Stimulated activated CD4-positive, alpha-beta T cell treated with anti-CD3 and anti-CD28 coated beads, Interleukin-15, amount 100 ng/mL, for 48 hours (primary cell): Measurements from ENCODE around the gene CLIC4.
"Not testable (repeated sequence)": the region's sequence is repeated elsewhere in the genome, so short reads cannot be mapped to it uniquely, and the experiment has no call there.

Source experiments
- DNase-seq, 2 donors: peaks; one replicate each; pipeline ENCODE4 v3.0.0-alpha.2; 2020; ENCODE audit warnings: low read depth in 2 of 2

The CLIC4 gene

GRCh38 chr1:24745711-24746413 lies 615 bp downstream of the CLIC4 start:
- no peak for DNase-seq

- DNase-seq = no peak
Observed at GRCh38 chr1:24748191-24749121, 3.2 kb downstream of the CLIC4 start.

GRCh38 chr1:24749252-24749651 lies 4.0 kb downstream of the CLIC4 start:
- DNase-seq = no peak

GRCh38 chr1:24749886-24750285 lies 4.6 kb downstream of the CLIC4 start:
- DNase-seq = no peak

GRCh38 chr1:24751833-24752232 lies 6.6 kb downstream of the CLIC4 start:
- DNase-seq = no peak

GRCh38 chr1:24752305-24752704 lies 7.1 kb downstream of the CLIC4 start:
- no peak for DNase-seq

GRCh38 chr1:24754229-24754628 lies 9.0 kb downstream of the CLIC4 start:
- DNase-seq = no peak

- not testable (repeated sequence) for DNase-seq
Observed at GRCh38 chr1:24755323-24755722, 10.1 kb downstream of the CLIC4 start.

GRCh38 chr1:24756395-24756794 lies 11.1 kb downstream of the CLIC4 start:
- DNase-seq = no peak

- no peak for DNase-seq
Observed at GRCh38 chr1:24759492-24759891, 14.2 kb downstream of the CLIC4 start.

- DNase-seq = no peak
Observed at GRCh38 chr1:24761582-24761981, 16.3 kb downstream of the CLIC4 start.

GRCh38 chr1:24762133-24762676 lies 17.0 kb downstream of the CLIC4 start:
- no peak for DNase-seq

- DNase-seq = no peak
Observed at GRCh38 chr1:24763671-24764070, 18.4 kb downstream of the CLIC4 start.

- no peak for DNase-seq
Observed at GRCh38 chr1:24764439-24764838, 19.2 kb downstream of the CLIC4 start.

- no peak for DNase-seq
Observed at GRCh38 chr1:24764848-24765247, 19.6 kb downstream of the CLIC4 start.

GRCh38 chr1:24765308-24765988 lies 20.2 kb downstream of the CLIC4 start:
- no peak for DNase-seq

- no peak for DNase-seq
Observed at GRCh38 chr1:24767351-24767750, 22.1 kb downstream of the CLIC4 start.

- DNase-seq = no peak
Observed at GRCh38 chr1:24768873-24769605, 23.8 kb downstream of the CLIC4 start.

GRCh38 chr1:24769656-24770651 lies 24.7 kb downstream of the CLIC4 start:
- no peak for DNase-seq

GRCh38 chr1:24770881-24771280 lies 25.6 kb downstream of the CLIC4 start:
- DNase-seq = no peak
